Measurements from ENCODE around the gene TMEM203. TPM values are rescaled to one million over a fixed set of nuclear protein-coding genes. Genes with fewer than 3 reads are reported as not detected.

The TMEM203 gene
- total and polyA plus RNA-seq, 5 experiments from 2014 or later, result 42.7 to 163 (median 128) TPM

DNA sequence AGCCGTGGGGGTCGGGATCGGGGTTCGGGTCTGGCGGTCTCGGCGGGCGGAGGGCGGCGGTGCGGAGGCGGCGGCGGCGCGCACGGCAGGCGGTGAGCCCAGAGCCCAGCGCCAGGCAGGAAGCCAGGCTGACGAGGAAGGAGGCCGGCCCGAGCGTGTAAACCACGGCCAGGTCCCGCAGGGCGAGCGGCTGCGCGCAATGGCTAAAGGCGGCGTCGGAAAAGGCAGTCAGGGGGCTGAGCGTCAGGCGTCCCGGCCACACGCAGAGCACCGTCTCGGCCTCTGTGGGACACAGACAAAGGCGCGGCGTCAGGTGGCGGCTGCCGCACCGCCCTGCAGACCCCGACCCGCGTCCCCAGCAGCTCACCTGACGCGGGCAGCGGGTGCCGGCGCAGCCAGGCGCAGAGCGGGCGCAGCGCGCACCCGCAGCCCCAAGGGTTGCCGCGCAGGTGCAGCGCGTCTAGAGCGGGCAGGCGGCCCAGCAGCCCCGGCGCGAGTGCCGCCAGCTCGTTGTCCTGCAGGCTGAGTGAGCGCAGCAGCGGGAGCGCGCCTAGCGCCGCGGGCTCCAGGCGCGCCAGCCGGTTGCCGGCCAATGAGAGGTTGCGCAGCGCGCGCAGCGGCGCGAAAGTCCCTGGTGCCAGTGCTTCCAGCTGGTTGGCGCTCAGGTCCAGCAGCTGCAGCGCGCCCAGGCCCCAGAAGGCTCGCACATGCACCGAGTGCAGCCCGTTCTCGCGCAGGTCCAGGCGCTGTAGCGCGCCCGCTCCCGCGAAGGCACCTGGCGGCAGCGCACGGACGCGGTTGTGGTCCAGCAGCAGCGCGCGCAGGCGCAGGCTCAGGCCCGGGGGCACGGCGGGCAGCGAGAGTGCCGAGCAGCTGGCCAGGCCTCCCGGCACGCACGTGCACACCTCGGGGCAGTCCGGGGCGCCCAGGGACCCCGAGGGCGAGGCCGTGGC, 36.3 kb downstream of the TMEM203 start:
- Mint-ChIP-seq H3K27ac (no peak overlapping the region), H3K27me3 (peaks cover 4 to 46% (median 12%) of the 10 kb centered on the region in 5 donors), H3K36me3 (peaks cover 0 to under 1% (median 0%) of the 10 kb centered on the region in 3 donors), H3K4me3 (peak overlapping the region in 7 of 10 donors; percentile 28 to 81 (median 55)), H3K4me1 (peaks cover 0 to 15% (median 5%) of the 10 kb centered on the region in 4 donors), H3K9me3 (peaks cover 0 to 4% (median 0%) of the 10 kb centered on the region in 9 donors)
- POLR2A ChIA-PET, result interaction anchor here (1.3 kb wide), 2 partner anchors 19 to 82 kb away, joined by 3 to 6 read pairs; partner anchors contain the start of genes ANAPC2, MAN1B1 and SSNA1
- ATAC-seq (peak; percentile 51 to 65), DNase-seq (no peak)

DNA sequence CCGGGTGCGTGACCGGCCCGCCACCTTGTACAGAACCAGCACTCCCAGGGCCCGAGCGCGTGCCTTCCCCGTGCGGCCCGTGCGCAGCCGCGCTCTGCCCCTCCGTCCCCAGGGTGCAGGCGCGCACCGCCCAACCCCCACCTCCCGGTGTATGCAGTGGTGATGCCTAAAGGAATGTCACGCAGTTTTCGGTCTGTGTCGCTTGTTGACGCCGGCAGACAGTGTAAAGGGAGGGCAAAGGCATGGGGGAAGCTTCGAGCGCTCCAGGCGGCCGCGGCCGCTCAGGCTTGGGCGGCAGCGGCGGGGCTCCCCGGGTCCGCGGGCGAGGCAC, 36.9 kb downstream of the TMEM203 start:
- Mint-ChIP-seq H3K27ac (no peak overlapping the region), H3K4me3 (peak overlapping the region in 7 of 10 donors; percentile 6 to 81 (median 60)), H3K4me1 (peaks cover under 1 to 12% (median 5%) of the 10 kb centered on the region in 4 donors), H3K36me3 (peaks cover 0 to 2% (median 0%) of the 10 kb centered on the region in 3 donors), H3K9me3 (peaks cover 0 to 4% (median 0%) of the 10 kb centered on the region in 9 donors), H3K27me3 (peaks cover 4 to 49% (median 12%) of the 10 kb centered on the region in 5 donors)
- ATAC-seq (peak; percentile 51 to 53), DNase-seq (no peak)
- POLR2A ChIA-PET, result interaction anchor here (0.9 to 1.3 kb wide), 2 partner anchors 19 to 82 kb away, joined by 3 read pairs; partner anchors contain the start of gene MAN1B1

DNA sequence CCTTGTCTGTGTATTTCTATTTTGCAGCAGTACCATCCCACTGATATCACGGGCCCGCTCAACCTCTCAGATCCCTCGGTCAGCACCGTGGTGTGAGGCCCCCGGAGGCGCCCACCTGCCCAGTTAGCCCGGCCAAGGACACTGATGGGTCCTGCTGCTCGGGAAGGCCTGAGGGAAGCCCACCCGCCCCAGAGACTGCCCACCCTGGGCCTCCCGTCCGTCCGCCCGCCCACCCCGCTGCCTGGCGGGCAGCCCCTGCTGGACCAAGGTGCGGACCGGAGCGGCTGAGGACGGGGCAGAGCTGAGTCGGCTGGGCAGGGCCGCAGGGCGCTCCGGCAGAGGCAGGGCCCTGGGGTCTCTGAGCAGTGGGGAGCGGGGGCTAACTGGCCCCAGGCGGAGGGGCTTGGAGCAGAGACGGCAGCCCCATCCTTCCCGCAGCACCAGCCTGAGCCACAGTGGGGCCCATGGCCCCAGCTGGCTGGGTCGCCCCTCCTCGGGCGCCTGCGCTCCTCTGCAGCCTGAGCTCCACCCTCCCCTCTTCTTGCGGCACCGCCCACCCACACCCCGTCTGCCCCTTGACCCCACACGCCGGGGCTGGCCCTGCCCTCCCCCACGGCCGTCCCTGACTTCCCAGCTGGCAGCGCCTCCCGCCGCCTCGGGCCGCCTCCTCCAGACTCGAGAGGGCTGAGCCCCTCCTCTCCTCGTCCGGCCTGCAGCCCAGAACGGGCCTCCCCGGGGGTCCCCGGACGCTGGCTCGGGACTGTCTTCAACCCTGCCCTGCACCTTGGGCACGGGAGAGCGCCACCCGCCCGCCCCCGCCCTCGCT, 37.5 kb downstream of the TMEM203 start:
- Mint-ChIP-seq H3K36me3 (peaks cover 0 to 2% (median 0%) of the 10 kb centered on the region in 3 donors), H3K4me3 (peak overlapping the region in 4 of 10 donors; percentile 45 to 60 (median 56)), H3K4me1 (peaks cover 3 to 8% (median 5%) of the 10 kb centered on the region in 4 donors), H3K27ac (no peak overlapping the region), H3K27me3 (peaks cover 5 to 55% (median 12%) of the 10 kb centered on the region in 5 donors), H3K9me3 (peaks cover 0 to 4% (median 0%) of the 10 kb centered on the region in 9 donors)
- ATAC-seq, result peak; percentile 21 to 35
- no peak for DNase-seq
- POLR2A ChIA-PET, result interaction anchor here (0.9 to 1.3 kb wide), 2 partner anchors 20 to 81 kb away, joined by 3 read pairs; partner anchors contain the start of gene MAN1B1

DNA sequence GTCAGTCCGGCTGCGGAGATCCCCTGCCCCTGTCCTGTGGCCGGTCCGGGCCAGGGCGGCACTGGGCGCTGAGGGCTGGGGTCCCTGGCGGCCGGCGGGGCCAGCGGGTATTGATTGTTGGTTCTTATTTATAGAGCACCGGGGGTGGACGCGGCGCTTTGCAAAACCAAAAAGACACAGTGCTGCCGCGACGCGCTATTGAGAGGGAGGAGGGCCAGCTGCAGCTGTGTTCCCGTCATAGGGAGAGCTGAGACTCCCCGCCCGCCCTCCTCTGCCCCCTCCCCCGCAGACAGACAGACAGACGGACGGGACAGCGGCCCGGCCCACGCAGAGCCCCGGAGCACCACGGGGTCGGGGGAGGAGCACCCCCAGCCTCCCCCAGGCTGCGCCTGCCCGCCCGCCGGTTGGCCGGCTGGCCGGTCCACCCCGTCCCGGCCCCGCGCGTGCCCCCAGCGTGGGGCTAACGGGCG, 38.1 kb downstream of the TMEM203 start:
- Mint-ChIP-seq H3K27ac (no peak overlapping the region), H3K9me3 (peaks cover 0 to 4% (median 0%) of the 10 kb centered on the region in 9 donors), H3K27me3 (peaks cover 5 to 59% (median 12%) of the 10 kb centered on the region in 5 donors), H3K4me3 (no peak overlapping the region), H3K36me3 (peaks cover 0 to 2% (median 0%) of the 10 kb centered on the region in 3 donors), H3K4me1 (peaks cover 3 to 8% (median 6%) of the 10 kb centered on the region in 4 donors)
- ATAC-seq (no peak), DNase-seq (no peak)
- POLR2A ChIA-PET, result no interaction called here

DNA sequence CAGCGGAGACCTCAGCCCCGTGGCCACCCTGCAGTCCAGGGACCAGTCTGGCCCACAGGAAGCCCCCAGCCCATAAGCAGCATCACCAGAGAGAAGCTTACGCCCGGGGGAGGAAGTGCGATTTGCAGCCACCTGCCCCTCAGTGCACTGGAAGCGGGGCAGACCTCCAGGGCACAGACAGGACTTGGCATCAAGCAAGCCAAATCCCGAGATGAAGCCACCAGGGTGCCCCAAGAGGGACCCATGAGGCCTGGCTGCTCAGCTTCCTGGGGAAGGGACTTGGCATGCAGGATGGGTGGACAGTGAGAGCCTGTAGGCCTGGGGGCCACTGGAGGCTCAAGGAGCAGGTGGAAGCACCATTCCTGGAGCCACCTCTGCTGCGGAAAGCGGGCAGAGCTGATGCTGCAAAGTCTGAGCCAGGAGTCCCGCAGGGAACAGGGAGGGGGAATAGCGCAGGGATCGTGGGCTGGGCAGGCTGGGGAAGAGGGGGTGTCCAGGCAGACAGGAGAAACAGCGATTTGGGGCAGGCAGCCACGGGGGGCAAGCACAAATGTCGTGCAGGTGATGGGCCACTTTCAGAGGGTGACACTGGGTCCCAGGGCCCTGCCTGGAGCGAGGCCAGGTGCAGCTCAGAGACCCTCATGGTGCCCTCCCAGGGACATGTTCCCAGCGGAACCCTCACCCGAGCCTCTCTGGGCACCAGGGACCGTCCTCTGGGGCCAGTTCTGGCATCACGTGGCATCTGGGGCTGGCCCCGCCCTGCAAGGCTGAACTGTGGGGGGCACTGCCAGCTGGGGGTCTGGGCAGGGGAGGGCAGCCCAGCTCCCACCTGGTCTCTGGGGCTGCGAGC, 38.8 kb downstream of the TMEM203 start:
- Mint-ChIP-seq H3K4me3 (peak overlapping the region in 6 of 10 donors; percentile 24 to 56 (median 43)), H3K27me3 (peaks cover 5 to 61% (median 12%) of the 10 kb centered on the region in 5 donors), H3K36me3 (peaks cover 0 to 2% (median 0%) of the 10 kb centered on the region in 3 donors), H3K27ac (no peak overlapping the region), H3K4me1 (peaks cover 3 to 9% (median 6%) of the 10 kb centered on the region in 4 donors), H3K9me3 (peaks cover 0 to 4% (median 0%) of the 10 kb centered on the region in 9 donors)
- no peak for ATAC-seq
- POLR2A ChIA-PET, result interaction anchor here (0.9 kb wide), 1 partner anchor 22 kb away, joined by 4 read pairs; the partner anchor contains the start of genes ANAPC2 and SSNA1
- DNase-seq, result no peak

DNA sequence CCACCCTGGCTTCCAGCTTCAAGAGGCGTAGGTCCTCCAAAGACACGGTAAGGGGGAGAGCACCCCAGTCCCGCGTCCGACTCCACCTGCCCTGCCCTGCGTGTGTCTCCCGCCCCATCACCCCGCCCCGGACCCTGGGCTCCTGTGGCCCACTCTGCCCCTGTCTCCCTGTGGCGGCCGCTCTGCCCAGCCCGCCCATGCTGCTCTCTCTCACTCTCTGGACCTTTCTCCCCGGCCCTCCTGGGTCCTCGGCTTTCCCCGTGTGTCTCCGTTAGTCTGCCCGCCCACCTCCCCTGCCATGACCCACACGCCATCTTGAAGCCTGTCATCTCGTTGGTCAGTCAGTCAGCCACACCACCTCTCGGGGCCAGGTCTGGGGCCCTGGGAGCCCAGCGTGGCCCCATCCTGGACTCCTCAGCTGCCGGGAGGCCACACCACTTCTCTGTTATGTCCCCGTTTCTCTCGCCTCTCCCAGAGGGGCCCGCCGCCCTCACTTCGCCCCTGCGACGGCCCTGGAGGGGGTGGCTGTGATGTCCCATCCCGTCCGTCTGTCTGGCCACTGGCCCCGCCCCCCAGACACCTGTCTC, 40.1 kb downstream of the TMEM203 start:
- Mint-ChIP-seq H3K36me3 (peaks cover 0 to 2% (median 0%) of the 10 kb centered on the region in 3 donors), H3K9me3 (peaks cover 0 to 4% (median 0%) of the 10 kb centered on the region in 9 donors), H3K4me3 (no peak overlapping the region), H3K4me1 (peaks cover 3 to 9% (median 6%) of the 10 kb centered on the region in 4 donors), H3K27ac (no peak overlapping the region), H3K27me3 (peaks cover 5 to 60% (median 12%) of the 10 kb centered on the region in 5 donors)
- POLR2A ChIA-PET, result no interaction called here
- ATAC-seq (no peak), DNase-seq (no peak)

DNA sequence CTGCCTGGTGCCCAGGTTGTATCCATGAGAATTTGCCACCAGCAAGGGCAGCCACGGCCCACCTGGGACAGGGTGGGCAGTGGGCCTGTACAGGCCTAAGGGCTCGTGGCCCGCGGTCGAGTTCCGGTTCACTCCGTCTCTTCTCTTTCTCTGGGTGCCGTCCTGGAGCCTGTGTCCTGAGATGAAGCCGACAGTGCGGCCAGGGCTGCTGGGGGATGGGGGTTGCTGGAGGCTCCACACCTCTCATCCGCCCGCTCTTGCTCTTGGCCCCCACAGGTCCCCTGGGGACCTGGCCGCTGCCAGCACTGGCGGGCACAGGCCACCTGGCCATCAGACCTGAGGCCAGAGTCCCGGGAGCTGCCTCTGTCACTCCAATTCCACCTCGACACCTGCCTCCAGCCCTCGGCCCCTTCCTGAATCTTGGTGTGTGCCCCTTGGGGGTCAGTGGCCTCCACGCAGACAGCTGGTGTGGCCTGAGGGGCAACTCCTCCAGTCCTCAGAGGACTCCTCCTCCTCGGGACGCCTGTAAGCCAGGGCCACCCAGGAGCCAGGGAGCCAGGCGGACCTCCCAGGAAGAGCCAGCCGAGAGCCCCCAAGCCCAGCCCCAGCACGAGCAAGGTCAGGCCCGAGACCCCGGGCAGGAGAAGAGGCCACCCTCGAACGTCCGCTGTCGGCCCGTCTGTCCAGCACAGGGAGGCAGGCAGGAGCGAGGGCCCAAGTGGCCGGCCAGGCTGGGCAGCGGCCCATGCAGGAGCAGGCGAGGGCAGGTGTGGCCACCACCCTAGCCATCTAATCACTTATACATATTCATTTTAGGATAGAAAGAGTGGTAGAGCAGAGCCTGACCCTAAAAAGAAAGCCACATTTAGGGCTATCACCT, 40.8 kb downstream of the TMEM203 start:
- ATAC-seq (no peak), DNase-seq (no peak)
- Mint-ChIP-seq H3K27ac (no peak overlapping the region), H3K36me3 (peaks cover 0 to 2% (median 0%) of the 10 kb centered on the region in 3 donors), H3K4me1 (peaks cover 3 to 9% (median 7%) of the 10 kb centered on the region in 4 donors), H3K9me3 (peaks cover 0 to 4% (median 0%) of the 10 kb centered on the region in 9 donors), H3K4me3 (peak overlapping the region in 1 of 10 donors; percentile 22), H3K27me3 (peaks cover 8 to 62% (median 13%) of the 10 kb centered on the region in 5 donors)
- POLR2A ChIA-PET, result no interaction called here

DNA sequence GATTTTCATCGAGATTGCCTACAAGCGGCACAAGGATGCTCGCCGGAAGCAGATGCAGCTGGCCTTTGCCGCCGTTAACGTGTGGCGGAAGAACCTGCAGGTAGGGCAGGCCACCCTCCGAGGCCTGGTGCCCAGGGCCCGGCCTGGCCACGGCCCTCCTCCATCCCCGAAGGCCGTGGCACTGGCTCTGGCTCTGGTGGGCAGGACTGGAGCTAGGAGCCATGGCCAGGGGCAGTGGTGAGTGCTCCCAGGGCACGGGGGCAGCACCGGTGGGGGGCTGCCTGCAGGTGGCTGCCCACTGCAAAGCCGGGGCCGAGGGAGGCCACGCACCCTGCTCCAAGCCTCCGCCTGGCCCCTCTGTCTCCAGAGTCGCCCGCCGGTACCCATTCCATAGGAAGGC, 41.6 kb downstream of the TMEM203 start:
- H3K27ac Mint-ChIP-seq, result no peak overlapping the region
- peaks cover 0 to 4% (median 0%) of the 10 kb centered on the region in 9 donors for H3K9me3 Mint-ChIP-seq
- no peak for DNase-seq
- H3K27me3 Mint-ChIP-seq, result peaks cover 13 to 68% (median 19%) of the 10 kb centered on the region in 5 donors
- ATAC-seq, result no peak
- H3K36me3 Mint-ChIP-seq, result peaks cover 0 to 6% (median 0%) of the 10 kb centered on the region in 3 donors
- H3K4me3 Mint-ChIP-seq, result peak overlapping the region in 1 of 10 donors; percentile 16
- POLR2A ChIA-PET, result no interaction called here
- H3K4me1 Mint-ChIP-seq, result peaks cover 6 to 14% (median 12%) of the 10 kb centered on the region in 4 donors

DNA sequence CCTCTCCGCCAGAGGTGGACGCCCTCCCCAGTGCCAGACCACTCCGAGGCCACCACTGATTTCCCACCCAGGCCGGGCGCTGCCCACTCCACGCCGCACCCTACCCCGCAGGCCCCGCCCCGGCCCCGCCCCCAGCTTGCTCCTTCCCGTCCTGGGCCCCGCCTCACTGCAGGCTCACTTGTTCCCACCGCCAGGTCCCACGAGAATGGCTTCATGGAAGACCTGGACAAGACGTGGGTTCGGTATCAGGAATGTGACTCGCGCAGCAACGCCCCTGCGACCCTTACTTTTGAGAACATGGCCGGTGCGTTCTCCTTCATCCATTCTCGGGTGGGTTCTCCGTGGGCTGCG, 42.1 kb downstream of the TMEM203 start:
- Mint-ChIP-seq H3K4me3 (peak overlapping the region in 1 of 10 donors; percentile 16), H3K27me3 (peaks cover 14 to 71% (median 20%) of the 10 kb centered on the region in 5 donors)

More for the DNA sequence above, 42.1 kb downstream of the TMEM203 start:
- no peak for DNase-seq
- ATAC-seq, result no peak
- peaks cover 0 to 6% (median 0%) of the 10 kb centered on the region in 3 donors for H3K36me3 Mint-ChIP-seq
- peaks cover 0 to 4% (median 0%) of the 10 kb centered on the region in 9 donors for H3K9me3 Mint-ChIP-seq
- no peak overlapping the region for H3K27ac Mint-ChIP-seq
- POLR2A ChIA-PET, result no interaction called here
- peaks cover 6 to 16% (median 14%) of the 10 kb centered on the region in 4 donors for H3K4me1 Mint-ChIP-seq

All from naive thymus-derived CD8-positive, alpha-beta T cell (primary cell).